GM19452 (cell line): ENCODE measurements around the gene MYBPHL.

Experiments used
- ATAC-seq: cut with Tn5 transposase; IDR thresholded peaks from one replicate; pipeline ENCODE4 v1.9.1; 2021; ENCODE audit not compliant: unreplicated experiment

MYBPHL gene

DNA sequence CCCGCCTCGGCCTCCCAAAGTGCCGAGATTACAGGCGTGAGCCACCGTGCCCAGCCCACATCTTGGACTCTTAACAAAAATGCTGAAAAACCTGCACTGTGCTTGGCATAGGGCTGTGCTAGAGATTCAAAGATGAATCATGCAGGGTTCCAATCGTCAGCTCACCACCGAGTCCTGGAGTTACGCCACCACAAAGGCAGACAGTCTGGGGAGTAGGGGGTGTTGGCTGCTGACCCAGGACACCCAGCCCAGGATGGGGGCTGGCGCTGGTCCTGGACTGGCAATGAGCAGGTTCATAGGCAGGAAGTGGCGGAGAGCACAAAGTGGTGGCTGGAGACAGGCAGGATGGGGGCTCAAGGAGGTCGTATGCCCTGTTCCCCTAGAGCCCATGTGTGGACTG, 39.8 kb downstream of the MYBPHL start:
- no peak for ATAC-seq

DNA sequence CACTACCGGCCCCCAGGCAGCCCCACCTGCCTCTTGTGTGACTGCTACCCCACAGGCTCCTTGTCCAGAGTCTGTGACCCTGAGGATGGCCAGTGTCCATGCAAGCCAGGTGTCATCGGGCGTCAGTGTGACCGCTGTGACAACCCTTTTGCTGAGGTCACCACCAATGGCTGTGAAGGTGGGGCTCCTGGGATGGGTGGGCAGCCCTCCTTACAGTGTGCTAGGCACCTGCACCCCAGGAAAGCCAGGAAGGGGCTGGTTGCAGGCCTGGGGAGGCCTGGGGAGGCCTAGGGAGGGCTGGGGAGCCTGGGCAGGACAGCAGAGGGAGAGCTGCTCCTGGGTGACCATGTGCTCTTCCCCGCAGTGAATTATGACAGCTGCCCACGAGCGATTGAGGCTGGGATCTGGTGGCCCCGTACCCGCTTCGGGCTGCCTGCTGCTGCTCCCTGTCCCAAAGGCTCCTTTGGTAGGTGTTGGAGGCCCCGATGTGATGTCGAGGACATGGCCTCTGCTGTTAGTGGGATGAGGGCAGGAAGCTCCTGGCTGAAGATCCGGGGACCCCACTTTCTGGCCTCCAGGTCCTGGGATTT, 41.0 kb downstream of the MYBPHL start:
- no peak for ATAC-seq

DNA sequence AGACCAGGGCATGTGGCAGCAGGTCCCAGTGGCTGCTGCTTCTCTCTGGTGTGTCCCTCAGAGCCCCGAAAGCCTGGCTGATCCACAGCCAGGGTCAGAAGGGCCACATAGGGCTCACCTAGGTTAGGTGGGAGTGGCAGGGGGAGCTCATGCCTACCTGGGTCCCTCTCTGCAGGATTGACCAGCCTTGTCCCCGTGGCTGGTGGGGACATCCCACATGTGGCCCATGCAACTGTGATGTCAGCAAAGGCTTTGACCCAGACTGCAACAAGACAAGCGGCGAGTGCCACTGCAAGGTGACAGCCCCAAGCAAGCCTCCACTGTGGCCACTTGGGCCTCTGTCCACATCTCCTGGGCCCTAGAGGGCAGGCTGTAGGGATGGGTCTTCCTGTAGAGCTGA, 41.8 kb downstream of the MYBPHL start:
- ATAC-seq: no peak

DNA sequence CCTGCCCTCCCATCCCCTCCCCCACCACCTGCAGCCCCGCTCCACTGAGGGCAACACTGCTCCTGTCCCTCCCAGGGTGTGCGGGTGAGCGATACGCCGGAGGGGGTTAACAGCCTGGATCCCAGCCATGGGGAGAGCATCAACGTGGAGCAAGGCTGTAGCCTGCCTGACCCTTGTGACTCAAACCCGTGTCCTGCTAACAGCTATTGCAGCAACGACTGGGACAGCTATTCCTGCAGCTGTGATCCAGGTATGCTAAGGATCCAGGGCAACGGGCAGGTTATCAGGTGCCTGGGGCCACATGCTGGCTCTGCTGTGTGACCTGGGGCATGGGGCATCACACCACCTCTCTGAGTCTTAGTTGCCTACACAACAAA, 42.4 kb downstream of the MYBPHL start:
- no peak for ATAC-seq

DNA sequence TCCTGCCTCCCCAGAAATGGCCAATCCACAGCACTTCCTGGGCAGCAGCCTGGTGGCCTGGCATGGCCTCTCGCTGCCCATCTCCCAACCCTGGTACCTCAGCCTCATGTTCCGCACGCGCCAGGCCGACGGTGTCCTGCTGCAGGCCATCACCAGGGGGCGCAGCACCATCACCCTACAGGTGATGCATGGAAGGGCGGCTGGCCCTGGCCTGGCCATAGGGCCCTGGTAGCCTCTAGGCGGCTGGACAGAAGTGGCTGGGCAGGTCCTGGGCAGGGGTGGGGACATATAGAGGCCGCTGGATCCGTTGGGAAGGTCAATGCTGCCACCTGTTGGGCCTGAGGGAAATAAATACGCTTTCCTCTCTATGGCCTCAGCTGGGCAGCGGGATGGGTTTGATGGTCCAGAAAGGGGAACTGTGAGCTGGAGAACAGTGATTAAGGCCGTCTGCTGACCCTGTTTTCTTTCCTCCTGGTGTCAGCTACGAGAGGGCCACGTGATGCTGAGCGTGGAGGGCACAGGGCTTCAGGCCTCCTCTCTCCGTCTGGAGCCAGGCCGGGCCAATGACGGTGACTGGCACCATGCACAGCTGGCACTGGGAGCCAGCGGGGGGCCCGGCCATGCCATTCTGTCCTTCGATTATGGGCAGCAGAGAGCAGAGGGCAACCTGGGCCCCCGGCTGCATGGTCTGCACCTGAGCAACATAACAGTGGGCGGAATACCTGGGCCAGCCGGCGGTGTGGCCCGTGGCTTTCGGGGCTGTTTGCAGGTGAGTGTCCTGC, 43.0 kb downstream of the MYBPHL start:
- ATAC-seq: no peak

DNA sequence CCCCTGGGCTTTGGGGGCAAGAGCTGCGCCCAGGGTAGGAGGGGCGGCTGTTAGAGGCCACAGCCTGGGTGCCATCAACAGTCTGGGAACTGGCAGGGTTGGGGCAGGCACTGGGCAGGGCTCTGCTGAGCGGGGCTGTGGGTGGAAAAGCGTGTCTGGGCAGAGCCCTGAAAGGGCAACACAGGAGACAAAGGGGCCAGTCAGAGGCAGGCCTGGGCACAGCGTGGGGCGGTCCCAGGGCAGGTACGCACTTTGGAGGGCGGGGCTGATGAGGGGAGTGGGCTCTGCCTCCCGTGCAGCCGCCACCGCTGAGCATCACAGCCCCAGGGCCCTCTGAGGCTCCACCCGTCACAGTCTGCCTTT, 43.6 kb downstream of the MYBPHL start:
- no peak for ATAC-seq

DNA sequence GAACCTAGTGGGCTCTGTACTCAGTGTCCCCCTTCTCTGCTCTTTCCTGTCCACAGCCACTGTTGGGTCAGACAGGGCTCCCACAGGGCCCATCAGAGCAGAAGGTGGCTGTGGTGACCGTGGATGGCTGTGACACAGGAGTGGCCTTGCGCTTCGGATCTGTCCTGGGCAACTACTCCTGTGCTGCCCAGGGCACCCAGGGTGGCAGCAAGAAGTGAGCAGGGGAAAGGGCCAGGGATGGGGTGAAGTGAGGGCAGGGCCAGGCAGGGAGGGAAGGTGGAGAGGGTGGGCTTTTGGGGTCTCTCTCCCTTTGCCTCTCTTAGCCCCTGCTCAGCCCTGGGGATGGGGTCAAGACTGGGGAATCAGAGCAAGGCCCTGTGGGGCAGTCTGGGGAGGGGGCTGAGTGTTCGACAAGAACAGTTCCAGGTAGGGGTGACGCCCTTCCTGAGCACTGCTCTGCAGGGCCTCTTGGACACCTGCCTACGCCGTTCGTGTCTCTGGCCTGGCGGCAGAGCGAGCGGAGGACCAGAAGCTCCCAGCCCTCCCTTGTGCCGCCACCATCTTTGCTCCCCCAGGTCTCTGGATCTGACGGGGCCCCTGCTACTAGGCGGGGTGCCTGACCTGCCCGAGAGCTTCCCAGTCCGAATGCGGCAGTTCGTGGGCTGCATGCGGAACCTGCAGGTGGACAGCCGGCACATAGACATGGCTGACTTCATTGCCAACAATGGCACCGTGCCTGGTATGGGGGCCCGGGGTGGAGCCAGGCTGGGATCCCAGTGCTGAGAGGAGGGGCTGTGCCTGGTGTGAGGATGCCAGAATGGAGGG, 44.4 kb downstream of the MYBPHL start:
- no peak for ATAC-seq

DNA sequence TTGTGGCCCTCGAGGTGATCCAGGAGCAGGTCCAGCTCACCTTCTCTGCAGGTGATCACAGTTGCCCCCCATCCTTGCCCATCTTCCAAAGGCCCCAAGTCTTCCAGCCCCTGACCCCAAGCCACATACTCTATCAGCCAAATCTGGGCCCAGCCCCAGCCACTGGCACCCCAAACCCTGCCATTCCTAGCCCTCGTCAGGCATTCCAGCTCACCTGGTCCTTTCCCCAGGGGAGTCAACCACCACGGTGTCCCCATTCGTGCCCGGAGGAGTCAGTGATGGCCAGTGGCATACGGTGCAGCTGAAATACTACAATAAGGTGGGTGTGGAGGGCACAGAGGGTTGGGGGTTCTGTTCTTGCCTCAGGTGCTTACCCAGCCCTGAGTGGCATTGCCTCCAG, 45.2 kb downstream of the MYBPHL start:
- no peak for ATAC-seq

DNA sequence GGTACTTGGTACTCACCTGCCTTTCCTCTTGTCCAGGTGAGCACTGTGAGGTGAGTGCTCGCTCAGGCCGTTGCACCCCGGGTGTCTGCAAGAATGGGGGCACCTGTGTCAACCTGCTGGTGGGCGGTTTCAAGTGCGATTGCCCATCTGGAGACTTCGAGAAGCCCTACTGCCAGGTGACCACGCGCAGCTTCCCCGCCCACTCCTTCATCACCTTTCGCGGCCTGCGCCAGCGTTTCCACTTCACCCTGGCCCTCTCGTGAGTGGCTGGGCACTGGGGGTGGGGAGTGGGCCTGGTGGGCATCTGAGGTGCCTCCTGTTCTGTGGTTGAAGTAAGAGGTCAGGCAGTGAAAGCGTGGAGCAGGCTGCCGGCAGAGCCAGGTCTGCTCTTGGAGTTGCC, 45.8 kb downstream of the MYBPHL start:
- ATAC-seq: no peak

DNA sequence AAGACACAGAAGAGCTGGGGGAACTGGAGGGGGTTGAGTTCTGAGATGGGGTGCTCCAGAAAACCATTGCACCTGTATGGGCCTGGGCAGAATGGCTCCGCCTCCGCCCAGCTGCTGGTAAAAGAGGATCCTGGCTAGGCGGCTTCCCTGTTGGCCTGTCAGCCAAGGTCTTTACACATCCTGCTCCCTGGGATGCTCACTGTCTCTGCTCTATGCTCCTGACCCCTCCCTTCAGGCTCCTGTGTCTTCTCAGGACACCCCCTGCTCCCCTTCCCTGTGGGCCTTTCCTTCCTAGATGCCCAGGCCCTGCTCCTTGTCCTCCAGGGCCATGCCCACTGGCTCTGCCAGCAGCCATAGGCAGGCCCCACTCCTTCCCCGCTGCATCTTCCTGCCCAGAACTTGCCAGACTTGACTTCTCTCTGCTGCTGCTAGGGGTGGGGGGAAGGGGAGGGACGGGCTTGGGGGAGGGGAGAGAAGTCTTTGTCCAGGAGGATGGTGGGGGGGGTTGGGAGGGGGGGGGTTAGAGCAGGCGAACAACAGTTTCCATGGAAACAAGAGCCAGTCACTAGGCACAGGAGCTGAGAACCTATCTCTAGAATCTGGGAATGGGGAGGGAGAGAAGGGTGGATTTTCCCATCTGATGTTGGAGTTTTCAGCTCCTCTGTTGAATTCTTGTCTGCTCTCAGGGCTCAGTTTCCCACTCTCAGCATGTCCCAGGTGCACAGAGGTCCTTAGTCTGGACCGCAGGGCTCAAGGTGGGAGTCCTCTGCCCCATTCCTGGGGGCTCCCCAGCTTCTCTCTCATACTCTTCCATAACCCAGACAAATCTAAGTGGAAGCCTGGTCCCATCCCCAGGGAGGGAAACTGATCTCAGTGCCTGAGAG, 46.9 kb downstream of the MYBPHL start:
- no peak for ATAC-seq

DNA sequence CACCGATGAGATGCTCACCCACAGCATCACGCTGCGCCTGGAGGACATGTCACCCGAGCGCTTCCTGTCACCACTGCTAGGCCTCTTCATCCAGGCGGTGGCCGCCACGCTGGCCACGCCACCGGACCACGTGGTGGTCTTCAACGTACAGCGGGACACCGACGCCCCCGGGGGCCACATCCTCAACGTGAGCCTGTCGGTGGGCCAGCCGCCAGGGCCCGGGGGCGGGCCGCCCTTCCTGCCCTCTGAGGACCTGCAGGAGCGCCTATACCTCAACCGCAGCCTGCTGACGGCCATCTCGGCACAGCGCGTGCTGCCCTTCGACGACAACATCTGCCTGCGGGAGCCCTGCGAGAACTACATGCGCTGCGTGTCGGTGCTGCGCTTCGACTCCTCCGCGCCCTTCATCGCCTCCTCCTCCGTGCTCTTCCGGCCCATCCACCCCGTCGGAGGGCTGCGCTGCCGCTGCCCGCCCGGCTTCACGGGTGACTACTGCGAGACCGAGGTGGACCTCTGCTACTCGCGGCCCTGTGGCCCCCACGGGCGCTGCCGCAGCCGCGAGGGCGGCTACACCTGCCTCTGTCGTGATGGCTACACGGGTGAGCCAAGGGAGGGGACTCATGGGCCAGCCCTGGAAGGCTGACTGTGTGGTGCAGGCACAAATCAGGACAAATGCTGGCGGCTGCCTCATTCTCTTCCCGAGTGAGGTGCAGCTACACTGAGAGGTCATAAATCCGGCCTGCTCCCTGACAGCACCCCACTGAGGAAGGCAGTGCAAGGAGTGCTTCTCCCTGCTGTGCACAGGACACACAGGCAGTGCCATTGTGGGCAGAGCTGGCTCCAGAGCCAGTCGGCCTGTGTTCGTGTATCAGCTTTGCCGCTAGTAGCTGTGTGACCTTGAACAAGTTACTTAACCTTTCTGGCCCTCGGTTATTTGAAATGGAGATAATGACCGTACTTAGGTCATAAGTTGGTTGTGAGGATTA, 48.0 kb downstream of the MYBPHL start:
- no peak for ATAC-seq

DNA sequence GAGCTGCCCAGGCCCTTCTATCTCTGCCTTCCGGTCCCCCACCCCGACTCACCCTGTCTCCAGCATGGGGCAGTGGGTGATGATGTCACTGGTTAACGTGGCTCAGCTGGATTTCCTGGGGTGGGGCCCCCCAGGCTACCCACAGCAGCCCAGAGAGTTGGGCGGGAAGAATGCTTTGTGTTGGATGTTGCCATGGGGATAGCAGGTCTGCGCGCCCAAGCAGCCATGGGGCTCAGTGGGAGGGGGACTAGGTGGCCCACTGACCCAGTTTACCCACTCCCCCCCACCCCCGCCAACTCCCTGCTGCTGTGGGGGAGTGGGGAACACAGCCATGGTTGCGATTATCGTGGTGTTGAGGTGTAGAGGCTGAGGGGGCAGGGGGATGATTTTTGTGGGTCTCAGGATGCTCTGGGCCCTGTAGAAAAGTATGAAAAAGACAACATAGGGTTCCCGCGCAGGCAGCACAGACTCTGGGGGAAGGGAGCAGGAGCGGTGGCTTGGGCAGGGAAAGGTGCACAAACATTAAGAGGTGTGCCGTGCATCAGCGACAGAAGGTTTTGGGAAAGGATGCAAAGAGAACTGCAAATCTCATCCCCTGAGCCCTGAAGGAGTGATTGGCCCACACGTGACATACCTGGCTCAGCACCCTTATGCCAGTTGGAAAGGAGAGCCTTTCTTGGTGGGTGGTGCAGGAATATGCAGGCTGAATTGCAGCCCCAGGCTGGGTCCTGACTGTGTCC, 49.0 kb downstream of the MYBPHL start:
- ATAC-seq: no peak

DNA sequence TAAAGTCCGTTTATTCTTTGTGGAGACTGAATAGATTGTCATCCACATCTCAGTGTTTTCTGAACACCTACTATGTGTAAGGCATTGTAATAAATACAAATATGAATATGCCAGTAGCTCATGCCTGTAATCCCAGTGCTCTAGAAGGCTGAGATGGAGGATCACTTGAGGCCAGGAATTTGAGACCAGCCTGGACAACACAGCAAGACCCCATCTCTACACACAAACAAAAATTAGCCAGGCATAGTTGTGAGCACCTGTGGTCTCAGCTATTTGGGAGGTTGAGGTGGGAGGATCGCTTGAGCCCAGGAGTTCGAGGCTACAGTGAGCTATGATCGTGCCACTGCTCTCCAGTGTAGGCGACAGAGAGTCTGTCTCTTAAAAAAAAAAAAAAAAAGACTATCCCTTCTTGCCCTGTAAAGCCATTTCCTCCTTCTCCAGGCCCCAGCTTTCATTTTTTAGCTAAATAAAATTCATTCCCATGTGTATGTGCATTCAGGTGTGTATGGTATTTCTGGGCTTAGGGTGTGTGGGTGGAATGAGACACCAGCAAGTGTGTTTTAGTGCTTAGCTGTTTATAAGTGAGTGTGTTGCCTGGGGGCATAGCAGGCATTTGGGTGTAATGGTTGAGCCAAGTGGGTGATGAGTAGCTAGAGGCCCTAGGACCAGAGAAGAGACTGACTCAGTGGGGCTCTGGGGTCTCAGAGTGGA, 49.7 kb downstream of the MYBPHL start:
- no peak for ATAC-seq

DNA sequence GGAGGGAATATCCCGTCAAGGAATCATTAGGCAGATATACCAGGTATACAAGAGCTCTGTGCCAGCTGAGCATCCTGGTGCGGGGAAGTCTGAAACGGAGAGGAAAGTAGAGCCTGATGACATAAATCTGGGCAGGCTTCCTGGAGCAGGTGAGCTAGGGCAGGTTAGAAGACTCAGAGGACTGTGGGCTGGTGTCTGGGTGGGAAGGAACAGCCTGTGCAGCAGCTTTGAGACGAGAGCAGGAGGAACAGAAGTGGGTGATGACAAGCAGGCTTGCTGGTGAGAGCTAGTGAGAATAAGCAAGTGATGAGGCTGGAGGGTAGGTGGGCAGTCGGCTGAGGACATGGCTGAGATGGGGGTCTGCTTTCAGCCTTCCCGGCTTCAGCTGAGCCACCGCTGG, 50.7 kb downstream of the MYBPHL start:
- no peak for ATAC-seq

DNA sequence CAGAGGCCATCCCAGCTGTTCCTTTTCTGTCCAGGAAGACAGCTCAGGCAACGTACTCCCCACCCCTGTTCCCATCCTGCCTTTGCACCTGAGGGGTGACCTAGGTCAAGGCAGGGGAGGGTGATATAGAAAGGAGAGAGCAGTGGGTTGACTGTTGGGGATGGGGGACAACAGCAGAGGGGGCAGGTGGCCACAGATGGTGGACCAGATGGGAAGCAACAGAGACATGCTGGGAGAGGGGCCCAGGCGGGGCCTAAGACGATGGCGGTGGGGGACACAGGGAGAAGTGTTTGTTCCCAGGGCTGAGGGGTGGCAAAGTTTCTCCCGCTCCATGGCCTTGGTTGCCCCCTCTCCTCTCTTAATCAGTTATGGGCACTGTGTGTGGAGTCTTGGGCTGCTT, 51.1 kb downstream of the MYBPHL start:
- ATAC-seq: no peak

DNA sequence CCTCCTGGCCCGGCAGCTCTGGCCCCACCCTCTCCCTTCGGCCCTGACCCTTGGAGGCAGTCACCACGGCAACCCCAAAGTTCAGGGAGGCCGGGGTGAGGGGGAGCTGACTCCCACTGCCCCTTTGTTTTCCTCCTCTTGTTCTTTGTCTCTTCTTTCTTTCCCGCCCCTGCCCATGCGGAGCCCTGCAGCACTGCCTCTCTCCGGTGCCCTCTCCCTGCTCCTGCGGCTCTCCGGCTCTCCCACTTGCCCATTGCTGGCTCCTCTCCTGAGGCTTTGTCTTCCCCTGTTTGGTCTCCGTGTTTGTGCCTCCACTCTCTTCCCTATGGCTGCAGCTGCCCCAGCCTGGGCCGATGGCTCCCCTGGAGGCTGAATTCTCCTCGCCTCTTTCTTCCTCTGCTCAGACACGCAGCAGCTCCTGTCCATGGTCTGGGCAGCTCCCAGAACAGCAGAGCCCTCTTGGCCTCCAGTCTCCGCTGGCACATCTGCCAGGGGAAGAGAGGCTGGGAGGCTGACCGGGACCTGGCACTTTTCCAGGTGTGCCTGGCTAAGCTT, 51.6 kb downstream of the MYBPHL start:
- ATAC-seq: no peak

DNA sequence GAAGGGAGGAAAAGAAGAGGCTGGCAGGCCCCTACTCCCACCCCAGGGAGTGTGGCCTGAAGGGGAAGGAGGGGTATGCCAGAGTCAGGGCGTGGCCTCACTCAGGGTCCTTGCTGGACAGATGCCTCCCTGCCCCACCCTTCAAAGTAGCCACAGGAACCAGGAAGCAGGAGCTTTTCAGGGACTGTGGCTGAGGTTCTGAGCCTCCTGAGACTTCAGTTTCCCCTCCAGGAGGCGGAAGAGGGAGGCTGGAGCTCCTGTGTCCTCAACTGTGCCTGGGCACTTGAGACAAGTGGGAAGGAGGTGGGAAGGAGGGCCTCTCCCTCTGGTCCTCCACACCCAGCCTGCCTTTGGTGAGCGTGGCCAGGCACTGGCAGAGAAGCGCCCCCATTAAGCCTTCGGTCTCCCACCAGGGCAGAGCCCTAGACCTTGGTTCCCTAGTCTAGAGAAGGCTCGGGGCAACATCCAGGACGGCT, 52.2 kb downstream of the MYBPHL start:
- ATAC-seq: no peak
